HAP-1 (cell line): ENCODE measurements around the gene MAL.
"Not testable (repeated sequence)": the region's sequence is repeated elsewhere in the genome, so short reads cannot be mapped to it uniquely, and the experiment has no call there.

Source experiments
- DNase-seq, 2 experiments: peaks; one replicate each; pipeline ENCODE4 v3.0.0-alpha.2; 2016 to 2020; ENCODE audit warnings: low spot score in 2 of 2
- H3K27me3 ChIP-seq: fragments of 250-450 bp; sonication (Bioruptor Pico); 2 replicates; pipeline ENCODE4 v1.5.1; 2020; ENCODE audit warnings: low read depth, mild to moderate bottlenecking, moderate library complexity
- H3K36me3 ChIP-seq: fragments of 250-450 bp; sonication (Bioruptor Pico); replicated peaks from 2 replicates; pipeline ENCODE4 v1.5.1; 2020; ENCODE audit warnings: mild to moderate bottlenecking
- H3K4me1 ChIP-seq: fragments of 250-450 bp; sonication (Bioruptor Pico); 2 replicates; pipeline ENCODE4 v1.5.1; 2020; ENCODE audit warnings: mild to moderate bottlenecking
- H3K4me3 ChIP-seq: fragments of 250-450 bp; sonication (Bioruptor Pico); 2 replicates; pipeline ENCODE4 v1.5.1; 2020; ENCODE audit warnings: mild to moderate bottlenecking, moderate library complexity
- H3K9me3 ChIP-seq: fragments of 250-450 bp; sonication (Bioruptor Pico); 2 replicates; pipeline ENCODE4 v1.5.1; 2020; ENCODE audit warnings: mild to moderate bottlenecking, moderate library complexity
- in situ Hi-C: fragments of 300-500 bp; cut with MboI; formaldehyde crosslinking; loops from 3 replicates; pipeline ENCODE4 v1.14.3; 2020; ENCODE audit warnings: low sequenced_read_pairs, inconsistent platforms, mixed read lengths

The MAL gene

GRCh38 chr2:95098273-95098672 is 72.8 kb downstream of the MAL start:
- DNase-seq, H3K9me3 ChIP-seq, H3K4me3 ChIP-seq, in situ Hi-C loops, H3K27me3 ChIP-seq, H3K4me1 ChIP-seq: not testable (repeated sequence)
- H3K36me3 ChIP-seq: peaks cover 58% of the 10 kb centered on the region

DNA sequence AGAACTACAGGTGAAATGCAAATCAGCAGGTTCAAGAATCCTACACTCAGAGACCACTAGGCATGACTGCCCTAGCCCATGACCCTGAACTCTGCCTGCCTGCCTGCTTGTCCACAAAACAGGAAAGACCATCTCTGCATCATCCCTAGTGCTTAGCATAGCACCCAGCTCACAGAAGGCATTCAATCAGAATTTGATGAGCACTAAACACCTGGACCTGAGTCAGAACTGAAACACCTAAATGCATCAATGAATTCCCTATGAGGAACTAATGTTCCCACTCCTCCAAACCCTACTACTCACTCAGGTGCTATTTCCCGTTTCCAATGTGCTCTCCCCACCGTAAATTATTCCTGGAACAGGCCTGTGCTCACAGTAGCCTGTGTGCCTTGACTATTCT is 74.4 kb downstream of the MAL start:
- peaks cover 60% of the 10 kb centered on the region for H3K36me3 ChIP-seq
- DNase-seq: no peak
- no peak overlapping the region for H3K4me3 ChIP-seq
- H3K27me3 ChIP-seq: no peaks in the 10 kb centered on the region
- H3K4me1 ChIP-seq: no peaks in the 10 kb centered on the region
- in situ Hi-C loops: no loop called here
- no peaks in the 10 kb centered on the region for H3K9me3 ChIP-seq
